ENCODE data around the gene STX8.

STX8 gene

GRCh38 chr17:9273428-9274391 is 301.9 kb downstream of the STX8 start:
- no peak for TF ChIP-seq CTCF (IDR thresholded peaks at IDR 0.05; ENCODE audit: control insufficient read depth, extremely low read depth, insufficient read depth)
- DNase-seq (ENCODE audit: low read depth), result no peak

GRCh38 chr17:9272501-9273200 is 303.0 kb downstream of the STX8 start:
- no peak overlapping the region for H3K4me3 ChIP-seq (ENCODE audit: low read depth, low read length)
- no peak for DNase-seq (ENCODE audit: low read depth)
- no peak for TF ChIP-seq CTCF (IDR thresholded peaks at IDR 0.05; ENCODE audit: control insufficient read depth, extremely low read depth, insufficient read depth)

More at GRCh38 chr17:9273428-9274391, 301.9 kb downstream of the STX8 start:
- no peak overlapping the region for H3K4me3 ChIP-seq (ENCODE audit: low read depth, low read length)

GRCh38 chr17:9271989-9272388 is 303.6 kb downstream of the STX8 start:
- no peak overlapping the region for H3K4me3 ChIP-seq (ENCODE audit: low read depth, low read length)
- DNase-seq (ENCODE audit: low read depth), result no peak
- TF ChIP-seq CTCF (IDR thresholded peaks at IDR 0.05; ENCODE audit: control insufficient read depth, extremely low read depth, insufficient read depth), result no peak

GRCh38 chr17:9270921-9271320 is 304.7 kb downstream of the STX8 start:
- TF ChIP-seq CTCF (IDR thresholded peaks at IDR 0.05; ENCODE audit: control insufficient read depth, extremely low read depth, insufficient read depth), result no peak
- no peak overlapping the region for H3K4me3 ChIP-seq (ENCODE audit: low read depth, low read length)
- no peak for DNase-seq (ENCODE audit: low read depth)

- H3K4me3 ChIP-seq (ENCODE audit: low read depth, low read length), result no peak overlapping the region
- TF ChIP-seq CTCF (IDR thresholded peaks at IDR 0.05; ENCODE audit: control insufficient read depth, extremely low read depth, insufficient read depth), result no peak
- no peak for DNase-seq (ENCODE audit: low read depth)
Measured at GRCh38 chr17:9269350-9270035, 306.1 kb downstream of the STX8 start.

- no peak for DNase-seq (ENCODE audit: low read depth)
- H3K4me3 ChIP-seq (ENCODE audit: low read depth, low read length), result no peak overlapping the region
- TF ChIP-seq CTCF (IDR thresholded peaks at IDR 0.05; ENCODE audit: control insufficient read depth, extremely low read depth, insufficient read depth), result no peak
Measured at GRCh38 chr17:9268546-9268945, 307.1 kb downstream of the STX8 start.

Data from LNCaP clone FGC (cell line).